ENCODE data around the gene SCN2B.

SCN2B gene

DNA sequence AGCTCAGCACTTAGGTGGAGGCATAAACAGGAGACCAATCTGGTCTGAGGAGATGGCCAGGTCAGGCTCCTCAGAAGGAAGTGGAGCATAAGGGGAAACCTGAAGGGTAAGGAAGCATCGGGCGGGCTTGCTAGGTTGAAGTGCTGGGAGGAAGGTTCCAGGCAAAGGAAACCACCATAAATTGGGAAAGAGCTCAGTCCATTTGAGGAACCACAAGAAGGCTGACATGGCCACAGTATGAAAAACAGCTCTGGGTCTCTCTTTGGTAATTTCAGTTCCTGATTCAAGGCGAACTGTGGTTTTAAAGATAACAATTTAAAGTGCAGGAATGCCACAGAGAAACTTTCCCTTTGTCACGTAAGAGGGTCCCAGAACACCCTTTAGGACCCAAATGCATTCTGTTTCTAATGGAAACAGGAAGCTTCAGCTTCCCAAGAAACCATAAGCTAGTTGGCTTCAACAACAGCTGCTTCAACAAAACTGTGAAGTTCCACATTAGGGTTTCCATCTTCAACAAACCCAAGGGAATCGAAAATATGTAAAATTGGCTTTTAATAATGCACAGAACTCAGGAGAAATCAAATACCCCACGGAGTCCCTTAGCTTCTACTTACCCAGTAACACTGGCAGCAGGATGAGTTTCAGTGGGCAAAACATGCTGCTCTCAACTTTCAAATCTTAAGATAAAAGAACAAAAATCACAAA lies 37.9 kb upstream of the SCN2B start:
- no peak overlapping the region for H3K4me3 ChIP-seq (IDR thresholded peaks at IDR 0.05; ENCODE audit: insufficient read depth, low read depth, low read length)

DNA sequence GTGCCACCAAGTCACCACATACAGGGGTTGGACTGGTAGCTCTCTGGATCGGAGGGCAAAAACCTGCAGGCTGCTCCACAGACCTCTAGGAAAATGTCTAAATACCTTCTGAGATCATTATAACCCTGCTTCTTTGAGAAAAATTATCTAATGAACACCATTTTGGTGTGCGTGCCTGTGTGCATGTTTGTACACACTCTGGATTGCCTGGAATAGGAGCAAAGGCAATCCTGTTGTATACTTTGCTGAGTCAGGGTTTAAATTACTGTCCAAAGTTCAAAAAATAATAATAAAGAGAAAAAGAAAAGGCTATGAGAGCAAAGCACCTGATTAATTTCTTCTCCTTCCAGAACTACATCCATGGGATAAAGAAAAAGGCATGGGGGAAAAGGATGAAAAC lies 37.3 kb upstream of the SCN2B start:
- no peak overlapping the region for H3K4me2 ChIP-seq

More for the DNA sequence above, 37.9 kb upstream of the SCN2B start:
- Histone ChIP-seq H2AFZ (ENCODE audit: low read depth) (no peak overlapping the region), H3K27me3 (ENCODE audit: insufficient read depth, low read depth) (no peaks in the 10 kb centered on the region; the same call in 1 of the 2 replicates), H3K9ac (no peak overlapping the region), H3K4me1 (ENCODE audit: low read depth, poor library complexity, severe bottlenecking) (peaks cover 12% of the 10 kb centered on the region), H4K20me1 (ENCODE audit: insufficient read depth) (no peaks in the 10 kb centered on the region), H3K79me2 (ENCODE audit: insufficient read depth, low read depth) (no peaks in the 10 kb centered on the region), H3K27ac (no peak overlapping the region), H3K36me3 (ENCODE audit: insufficient read depth) (no peaks in the 10 kb centered on the region), H3K4me2 (0 out of 2 replicates have a peak overlapping the region, but pooled peaks have one; percentile 4)
- TF ChIP-seq, protein P1, sequence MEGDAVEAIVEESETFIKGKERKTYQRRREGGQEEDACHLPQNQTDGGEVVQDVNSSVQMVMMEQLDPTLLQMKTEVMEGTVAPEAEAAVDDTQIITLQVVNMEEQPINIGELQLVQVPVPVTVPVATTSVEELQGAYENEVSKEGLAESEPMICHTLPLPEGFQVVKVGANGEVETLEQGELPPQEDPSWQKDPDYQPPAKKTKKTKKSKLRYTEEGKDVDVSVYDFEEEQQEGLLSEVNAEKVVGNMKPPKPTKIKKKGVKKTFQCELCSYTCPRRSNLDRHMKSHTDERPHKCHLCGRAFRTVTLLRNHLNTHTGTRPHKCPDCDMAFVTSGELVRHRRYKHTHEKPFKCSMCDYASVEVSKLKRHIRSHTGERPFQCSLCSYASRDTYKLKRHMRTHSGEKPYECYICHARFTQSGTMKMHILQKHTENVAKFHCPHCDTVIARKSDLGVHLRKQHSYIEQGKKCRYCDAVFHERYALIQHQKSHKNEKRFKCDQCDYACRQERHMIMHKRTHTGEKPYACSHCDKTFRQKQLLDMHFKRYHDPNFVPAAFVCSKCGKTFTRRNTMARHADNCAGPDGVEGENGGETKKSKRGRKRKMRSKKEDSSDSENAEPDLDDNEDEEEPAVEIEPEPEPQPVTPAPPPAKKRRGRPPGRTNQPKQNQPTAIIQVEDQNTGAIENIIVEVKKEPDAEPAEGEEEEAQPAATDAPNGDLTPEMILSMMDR (conservative IDR thresholded peaks at IDR 0.05; ENCODE audit: low read depth, low read length), result no peak

DNA sequence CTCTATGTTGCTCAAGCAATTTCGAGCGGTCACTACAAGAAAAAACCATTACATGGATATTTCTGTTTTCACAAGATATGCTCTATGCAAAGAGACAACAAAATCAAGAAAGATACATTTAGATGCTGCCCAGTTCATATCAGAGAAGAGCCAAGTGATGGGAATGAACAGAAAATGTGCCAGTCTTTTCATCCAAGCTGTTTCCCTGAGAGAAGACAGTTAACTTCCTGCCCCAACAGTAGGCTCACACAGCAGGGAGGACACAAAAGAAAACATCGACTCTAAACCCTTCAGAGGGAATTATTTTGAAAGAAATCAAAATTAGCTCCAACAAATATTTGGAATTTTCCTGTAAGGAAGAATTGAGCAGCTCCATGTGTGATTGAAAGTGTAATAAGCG lies 36.8 kb upstream of the SCN2B start:
- Histone ChIP-seq H4K20me1 (ENCODE audit: insufficient read depth) (no peaks in the 10 kb centered on the region), H3K9ac (no peak overlapping the region), H2AFZ (ENCODE audit: low read depth) (no peak overlapping the region), H3K27ac (no peak overlapping the region), H3K4me1 (ENCODE audit: low read depth, poor library complexity, severe bottlenecking) (peaks cover 12% of the 10 kb centered on the region), H3K79me2 (ENCODE audit: insufficient read depth, low read depth) (no peaks in the 10 kb centered on the region), H3K27me3 (ENCODE audit: insufficient read depth, low read depth) (no peaks in the 10 kb centered on the region; the same call in 1 of the 2 replicates), H3K4me2 (no peak overlapping the region), H3K36me3 (ENCODE audit: insufficient read depth) (no peaks in the 10 kb centered on the region), H3K4me3 (IDR thresholded peaks at IDR 0.05; ENCODE audit: insufficient read depth, low read depth, low read length) (no peak overlapping the region)
- TF ChIP-seq, protein P1 (conservative IDR thresholded peaks at IDR 0.05; ENCODE audit: low read depth, low read length), result no peak

More for the DNA sequence above, 37.3 kb upstream of the SCN2B start:
- Histone ChIP-seq H3K4me3 (IDR thresholded peaks at IDR 0.05; ENCODE audit: insufficient read depth, low read depth, low read length) (no peak overlapping the region), H2AFZ (ENCODE audit: low read depth) (no peak overlapping the region), H3K9ac (no peak overlapping the region), H3K36me3 (ENCODE audit: insufficient read depth) (no peaks in the 10 kb centered on the region), H3K79me2 (ENCODE audit: insufficient read depth, low read depth) (no peaks in the 10 kb centered on the region), H3K27ac (no peak overlapping the region), H4K20me1 (ENCODE audit: insufficient read depth) (no peaks in the 10 kb centered on the region), H3K27me3 (ENCODE audit: insufficient read depth, low read depth) (no peaks in the 10 kb centered on the region; the same call in 1 of the 2 replicates), H3K4me1 (ENCODE audit: low read depth, poor library complexity, severe bottlenecking) (peaks cover 12% of the 10 kb centered on the region)
- TF ChIP-seq, protein P1 (conservative IDR thresholded peaks at IDR 0.05; ENCODE audit: low read depth, low read length), result no peak

DNA sequence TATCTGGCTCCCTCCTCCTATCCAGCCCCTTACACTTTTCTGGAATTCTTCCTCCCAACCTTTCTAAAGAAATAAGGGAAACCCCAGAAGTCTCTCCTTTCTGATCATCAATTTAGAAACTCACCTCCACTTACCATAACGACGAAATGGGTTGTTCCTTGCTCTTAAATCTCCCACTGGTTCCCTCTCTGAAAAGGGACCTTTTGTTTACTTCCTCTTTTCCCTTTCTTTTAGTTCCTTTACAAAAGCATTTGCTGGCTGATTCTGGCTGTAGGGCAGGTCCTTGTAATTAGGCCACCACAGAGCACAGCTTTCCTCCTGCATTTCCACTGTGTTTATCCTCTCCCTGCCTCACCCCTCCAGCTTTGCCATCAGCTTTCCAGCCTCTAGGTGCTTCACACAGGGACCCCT lies 36.3 kb upstream of the SCN2B start:
- no peak overlapping the region for H3K9ac ChIP-seq
- TF ChIP-seq, protein P1 (conservative IDR thresholded peaks at IDR 0.05; ENCODE audit: low read depth, low read length), result no peak
- peaks cover 12% of the 10 kb centered on the region for H3K4me1 ChIP-seq (ENCODE audit: low read depth, poor library complexity, severe bottlenecking)
- H3K27ac ChIP-seq, result no peak overlapping the region
- H3K36me3 ChIP-seq (ENCODE audit: insufficient read depth), result no peaks in the 10 kb centered on the region
- H2AFZ ChIP-seq (ENCODE audit: low read depth), result no peak overlapping the region
- H3K79me2 ChIP-seq (ENCODE audit: insufficient read depth, low read depth), result no peaks in the 10 kb centered on the region
- H3K27me3 ChIP-seq (ENCODE audit: insufficient read depth, low read depth), result no peaks in the 10 kb centered on the region; the same call in 1 of the 2 replicates
- no peaks in the 10 kb centered on the region for H4K20me1 ChIP-seq (ENCODE audit: insufficient read depth)
- no peak overlapping the region for H3K4me2 ChIP-seq
- H3K4me3 ChIP-seq (IDR thresholded peaks at IDR 0.05; ENCODE audit: insufficient read depth, low read depth, low read length), result no peak overlapping the region
